HS-27A (cell line): Measurements from ENCODE around the gene RMC1.
"Not testable (repeated sequence)": the region's sequence is repeated elsewhere in the genome, so short reads cannot be mapped to it uniquely, and the experiment has no call there.

Experiments used
- DNase-seq: peaks from one replicate; pipeline ENCODE4 v3.0.0-alpha.2; 2012; ENCODE audit warnings: low read depth, missing footprints

The RMC1 gene

GRCh38 chr18:23503038-23503962, at the start of gene RMC1:
RMC1 (plus strand) TSS chr18:23503511; CDS start chr18:23503619, 108 bp downstream.
- DNase-seq = peak; percentile 73

GRCh38 chr18:23453680-23454058, 49.6 kb upstream of the RMC1 start:
- no peak for DNase-seq

- DNase-seq = no peak
Measured at GRCh38 chr18:23456835-23457234, 46.5 kb upstream of the RMC1 start.

- DNase-seq = no peak
Measured at GRCh38 chr18:23458830-23459529, 44.3 kb upstream of the RMC1 start.

GRCh38 chr18:23459530-23459921, 43.8 kb upstream of the RMC1 start:
- DNase-seq = no peak

DNA sequence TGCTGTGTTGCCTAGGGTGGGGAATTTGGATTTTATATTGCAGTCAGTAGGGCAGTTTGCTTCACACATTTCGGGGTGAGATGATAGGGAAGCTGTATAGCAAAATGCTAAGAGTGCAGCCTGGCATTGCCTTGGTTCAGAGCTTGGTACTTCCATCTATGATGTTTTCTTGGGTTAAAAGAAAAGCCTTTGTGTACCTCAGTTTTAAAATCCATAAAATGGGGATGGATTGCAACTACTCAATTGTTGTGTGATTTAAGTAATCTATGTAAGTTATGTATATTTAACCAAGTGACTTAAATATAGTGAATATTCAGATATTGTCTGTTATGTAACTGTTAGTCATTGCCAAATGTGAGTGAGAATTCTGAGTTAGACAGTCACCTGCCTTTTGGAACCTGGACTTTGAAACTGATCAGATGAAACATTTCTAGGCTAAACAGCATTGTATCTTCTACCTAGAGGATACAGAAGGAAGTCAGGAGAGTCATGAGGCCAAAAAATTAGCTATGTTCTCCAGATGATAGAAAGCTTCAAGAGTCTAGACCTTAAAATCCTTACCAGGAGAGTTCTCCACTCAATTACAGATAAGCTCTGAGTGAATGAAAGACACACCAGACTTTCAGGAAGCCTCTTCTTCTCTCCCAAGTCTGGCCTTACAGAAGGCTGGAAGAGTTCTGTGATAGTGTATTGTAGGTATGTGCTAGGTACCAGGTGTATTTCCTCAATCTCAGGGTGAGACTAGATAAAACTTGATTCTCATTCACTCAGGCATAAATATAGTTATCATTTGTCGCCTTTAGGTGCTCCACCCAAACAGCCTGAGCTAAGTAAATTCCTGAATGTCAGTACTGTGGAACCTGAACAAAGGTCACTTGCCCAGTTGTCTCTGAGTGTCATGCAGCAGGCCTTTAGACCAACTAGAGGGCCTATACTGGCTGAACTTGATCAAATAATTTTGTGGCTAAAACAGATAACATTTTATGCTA, 42.7 kb upstream of the RMC1 start:
- no peak for DNase-seq

DNA sequence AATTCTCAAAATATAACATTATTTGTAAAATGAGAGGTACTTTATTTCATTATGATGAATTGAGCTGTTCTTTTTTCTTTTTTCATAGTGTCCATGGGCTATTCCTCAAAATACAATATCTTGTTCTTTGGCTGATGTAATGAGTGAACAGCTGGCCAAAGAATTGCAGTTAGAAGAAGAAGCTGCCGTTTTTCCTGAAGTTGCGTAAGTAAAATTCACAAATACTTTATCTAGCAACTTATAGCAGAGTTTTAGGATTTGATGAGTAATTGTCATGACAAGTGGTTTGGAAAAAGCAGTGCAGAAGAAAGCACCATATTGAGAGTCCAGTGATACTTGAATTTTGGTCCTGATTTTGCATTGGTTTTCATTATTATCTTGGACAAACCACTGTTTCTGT, 40.4 kb upstream of the RMC1 start:
- no peak for DNase-seq

- DNase-seq = no peak
Measured at GRCh38 chr18:23468753-23469459, 34.4 kb upstream of the RMC1 start.

DNA sequence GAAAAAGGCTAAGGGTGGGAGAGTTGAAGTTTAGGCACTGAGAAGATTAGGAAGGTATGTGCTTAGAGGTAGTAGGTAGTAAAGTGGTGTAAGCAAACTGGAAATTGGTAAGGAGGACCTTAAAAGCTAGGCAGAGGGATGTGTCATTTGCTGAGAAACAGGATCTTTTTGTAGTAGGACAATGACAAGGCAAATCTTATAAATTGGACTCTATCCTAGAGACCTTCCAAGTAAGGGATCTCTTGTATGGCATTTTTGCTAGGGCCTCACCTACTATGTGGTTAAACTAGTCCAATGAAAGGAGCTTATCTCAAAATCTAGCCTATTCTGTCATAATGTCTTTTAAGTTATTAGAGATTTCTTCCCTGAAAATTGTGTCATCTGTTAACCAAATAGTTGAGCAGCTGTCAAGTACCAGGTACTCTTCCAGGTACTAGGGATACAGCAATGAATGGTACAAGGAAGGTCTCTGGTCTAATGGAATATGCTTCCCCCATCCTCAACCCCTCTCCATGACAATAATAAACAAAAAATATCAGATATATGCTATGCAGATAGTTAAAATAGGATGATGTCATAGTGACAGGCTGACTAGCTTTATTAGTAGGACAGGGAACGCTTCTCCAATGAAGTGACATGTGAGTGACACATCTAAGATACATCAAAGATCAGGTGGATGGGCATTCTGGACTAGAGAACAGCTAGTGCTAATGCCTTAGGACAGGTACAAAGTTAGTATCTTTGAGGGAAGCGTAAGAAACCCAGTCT, 32.5 kb upstream of the RMC1 start:
- no peak for DNase-seq

- DNase-seq = no peak
Measured at GRCh38 chr18:23471486-23471885, 31.8 kb upstream of the RMC1 start.

DNA sequence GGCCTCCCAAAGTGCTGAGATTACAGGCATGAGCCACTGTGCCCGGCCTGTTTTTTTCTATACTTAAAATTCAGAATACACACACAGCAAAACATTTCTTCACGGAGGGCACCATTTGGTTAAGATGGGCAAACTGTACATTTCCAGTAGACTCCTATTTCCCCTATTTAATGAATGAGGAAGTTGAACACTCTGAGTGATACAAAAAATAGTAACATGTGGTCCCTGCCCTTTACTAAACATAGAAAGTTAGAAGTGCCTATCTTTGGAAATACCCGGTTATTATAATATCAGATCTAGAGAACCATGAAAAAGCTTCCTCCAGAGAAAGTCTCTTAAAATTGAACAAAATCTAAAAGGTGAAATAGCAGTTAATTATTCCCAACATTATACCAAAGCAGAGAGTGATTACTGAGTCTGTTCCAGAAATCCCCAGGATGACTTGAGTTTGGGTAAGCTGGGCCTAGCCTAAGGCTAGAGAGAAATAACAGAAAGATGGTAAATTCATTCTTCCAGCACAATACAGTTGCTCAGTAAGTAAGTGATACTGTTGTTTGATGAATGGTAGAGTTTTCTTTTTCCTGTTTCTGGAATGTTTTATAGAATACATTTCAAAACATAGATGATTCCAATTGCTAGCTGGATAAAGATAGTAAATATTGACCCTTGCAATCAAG, 23.3 kb upstream of the RMC1 start:
- DNase-seq = no peak

GRCh38 chr18:23484561-23485182, 18.6 kb upstream of the RMC1 start:
- DNase-seq = no peak

DNA sequence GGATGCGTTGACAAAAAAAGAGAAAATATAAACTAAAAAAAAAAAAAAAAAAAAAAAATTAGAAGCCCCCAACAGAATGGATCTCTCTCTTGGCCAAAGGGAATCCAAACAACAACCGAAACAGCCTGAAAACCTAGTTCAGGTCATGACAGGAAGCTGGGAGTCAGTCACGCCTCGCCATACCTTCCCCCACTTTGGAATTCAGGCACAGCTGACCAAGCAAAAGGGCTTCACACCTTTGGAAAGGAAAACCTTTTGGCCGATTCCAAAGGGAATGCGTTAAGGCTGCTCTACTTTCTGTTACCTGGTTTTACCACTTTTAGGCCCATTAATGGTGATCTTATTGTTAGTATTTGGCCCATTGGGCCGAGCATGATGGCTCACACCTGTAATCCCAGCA, 17.9 kb upstream of the RMC1 start:
- no peak for DNase-seq

- no peak for DNase-seq
Measured at GRCh38 chr18:23487738-23488570, 15.4 kb upstream of the RMC1 start.

DNA sequence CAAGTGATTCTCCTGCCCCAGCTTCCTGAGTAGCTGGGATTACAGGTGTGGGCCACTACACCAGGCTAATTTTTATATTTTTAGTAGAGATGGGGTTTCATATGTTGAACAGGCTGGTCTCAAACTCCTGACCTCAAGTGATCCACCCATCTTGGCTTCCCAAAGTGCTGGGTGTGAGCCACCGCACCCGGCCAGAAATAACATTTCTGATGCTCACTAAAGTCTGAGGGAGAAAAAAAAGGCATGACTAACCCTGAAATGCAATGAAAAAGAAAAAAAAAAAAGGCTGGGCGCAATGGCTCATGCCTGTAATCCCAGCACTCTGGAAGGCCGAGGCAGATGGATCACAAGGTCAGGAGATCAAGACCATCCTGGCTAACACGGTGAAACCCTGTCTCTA, 13.7 kb upstream of the RMC1 start:
- not testable (repeated sequence) for DNase-seq

- DNase-seq = no peak
Measured at GRCh38 chr18:23493654-23494053, 9.7 kb upstream of the RMC1 start.

GRCh38 chr18:23494992-23495391, 8.3 kb upstream of the RMC1 start:
- no peak for DNase-seq

DNA sequence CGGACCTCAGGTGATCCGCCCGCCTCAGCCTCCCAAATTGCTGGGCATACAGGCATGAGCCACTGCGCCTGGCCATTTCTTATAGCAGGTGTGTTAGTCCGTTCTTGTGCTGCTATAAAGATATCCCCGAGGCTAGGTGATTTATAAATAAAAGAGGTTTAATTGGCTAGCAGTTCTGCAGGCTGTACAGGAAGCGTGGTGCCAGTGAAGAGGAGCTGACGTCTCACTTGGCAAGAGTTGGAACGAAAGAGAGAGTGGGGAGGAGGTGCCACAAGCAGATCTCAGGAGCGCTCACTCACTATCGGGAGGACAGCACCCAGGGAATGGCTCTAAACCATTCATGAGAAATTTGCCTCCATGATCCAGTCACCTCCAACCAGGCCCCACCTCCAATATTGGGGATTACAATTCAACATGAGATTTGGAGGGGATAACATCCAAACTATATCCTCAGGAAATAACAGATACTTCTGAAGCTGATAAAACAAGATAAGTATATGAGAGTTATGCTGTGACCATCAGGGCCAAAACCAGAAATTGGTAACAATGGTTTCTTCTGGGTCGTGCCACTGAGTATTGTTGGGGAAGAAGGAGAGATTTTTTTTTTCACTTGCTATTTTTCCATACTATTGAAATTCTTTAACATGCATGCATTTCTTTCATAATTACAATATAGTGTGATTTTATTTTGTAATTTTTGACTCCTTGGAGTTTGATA, 7.4 kb upstream of the RMC1 start:
- no peak for DNase-seq
